GM21390 (cell line): Measurements from ENCODE around the gene OXER1.

Experiments
- ATAC-seq: cut with Tn5 transposase; IDR thresholded peaks from one replicate; pipeline ENCODE4 v1.9.1; 2021; ENCODE audit not compliant: unreplicated experiment

The OXER1 gene

GRCh38 chr2:42764096-42764495 lies at the start of gene OXER1:
TSS of gene OXER1 (minus strand) at chr2:42764135. CDS start at chr2:42764062, 73 bp downstream.
- no peak for ATAC-seq

GRCh38 chr2:42812899-42813479 lies 49.1 kb upstream of the OXER1 start:
- no peak for ATAC-seq

- peak; percentile 2 for ATAC-seq
These were observed 47.3 kb upstream of the OXER1 start for GRCh38 chr2:42810971-42811811.

GRCh38 chr2:42810121-42810970 lies 46.4 kb upstream of the OXER1 start:
- ATAC-seq: peak; percentile 69

- no peak for ATAC-seq
These were observed 45.8 kb upstream of the OXER1 start for GRCh38 chr2:42809819-42810120.

- ATAC-seq: no peak
These were observed 45.3 kb upstream of the OXER1 start for GRCh38 chr2:42809131-42809818.

GRCh38 chr2:42808301-42808700 lies 44.4 kb upstream of the OXER1 start:
- ATAC-seq: no peak

- no peak for ATAC-seq
These were observed 42.9 kb upstream of the OXER1 start for GRCh38 chr2:42806786-42807185.

GRCh38 chr2:42804891-42805290 lies 41.0 kb upstream of the OXER1 start:
- ATAC-seq: no peak

GRCh38 chr2:42804338-42804737 lies 40.4 kb upstream of the OXER1 start:
- ATAC-seq: no peak

- ATAC-seq: no peak
These were observed 38.2 kb upstream of the OXER1 start for GRCh38 chr2:42802150-42802549.

GRCh38 chr2:42801381-42801780 lies 37.4 kb upstream of the OXER1 start:
- no peak for ATAC-seq

GRCh38 chr2:42800981-42801380 lies 37.0 kb upstream of the OXER1 start:
- ATAC-seq: no peak

GRCh38 chr2:42800461-42800962 lies 36.6 kb upstream of the OXER1 start:
- no peak for ATAC-seq

GRCh38 chr2:42799881-42800280 lies 35.9 kb upstream of the OXER1 start:
- ATAC-seq: no peak

GRCh38 chr2:42797281-42797680 lies 33.3 kb upstream of the OXER1 start:
- ATAC-seq: no peak

GRCh38 chr2:42796427-42797248 lies 32.7 kb upstream of the OXER1 start:
- ATAC-seq: peak; percentile 37

- peak; percentile 45 for ATAC-seq
These were observed 31.9 kb upstream of the OXER1 start for GRCh38 chr2:42795841-42796301.

- no peak for ATAC-seq
These were observed 31.3 kb upstream of the OXER1 start for GRCh38 chr2:42795275-42795674.
